ENCODE results near the gene LGR5.

LGR5 gene

DNA sequence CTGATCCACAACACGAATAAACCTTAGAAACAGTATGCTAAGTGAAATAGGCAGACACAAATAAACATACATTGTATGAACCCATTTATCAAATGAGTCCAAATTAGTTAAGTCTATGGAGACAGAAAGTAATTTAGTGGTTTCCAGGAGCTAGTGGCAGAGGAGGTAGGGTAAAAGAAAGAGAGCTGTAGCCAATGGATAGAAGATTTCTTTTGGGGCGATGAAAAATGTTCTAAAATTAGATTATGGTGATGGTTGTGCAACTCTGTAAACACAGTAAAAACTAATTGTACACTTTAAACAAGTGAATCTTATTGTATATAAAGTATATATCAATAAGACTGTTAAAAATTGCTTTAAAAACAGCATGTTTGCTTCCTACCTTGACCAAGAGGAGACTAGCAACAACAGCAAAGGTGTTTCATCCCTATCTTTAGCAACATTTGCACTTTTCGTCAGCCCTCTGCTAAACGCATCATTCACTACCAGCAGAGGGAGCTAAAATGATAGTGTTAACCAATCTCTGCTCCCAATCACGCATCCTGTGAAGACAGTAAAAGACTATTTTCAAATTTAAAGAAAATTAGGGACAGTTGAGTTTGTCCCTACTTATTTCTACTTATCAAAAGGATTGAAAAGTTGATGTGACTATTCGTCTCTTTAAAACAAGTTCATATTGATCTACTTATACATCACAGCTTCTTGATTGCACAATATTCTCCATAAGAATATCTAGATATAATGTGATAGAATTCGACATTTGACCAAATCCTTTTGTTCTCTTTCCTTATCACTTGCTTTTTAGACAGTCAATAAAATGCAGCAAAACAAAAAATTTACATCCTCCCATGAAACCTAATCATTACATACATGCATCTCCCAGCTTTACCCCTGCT lies 24.0 kb upstream of the LGR5 start:
- Histone ChIP-seq H3K4me1 (ENCODE audit: control insufficient read depth in 2 of 2, insufficient read depth in 2 of 2, low read length in 2 of 2) (no peaks in the 10 kb centered on the region), H3K27ac (ENCODE audit: low read depth in 2 of 2, low read length in 2 of 2) (no peak overlapping the region), H3K27me3 (ENCODE audit: control insufficient read depth in 2 of 2, insufficient read depth in 2 of 2, low read length in 2 of 2) (no peaks in the 10 kb centered on the region), H3K36me3 (ENCODE audit: control insufficient read depth in 2 of 2, insufficient read depth in 2 of 2, low read length in 2 of 2) (no peaks in the 10 kb centered on the region), H3K9me3 (ENCODE audit: control insufficient read depth in 2 of 2, low read length in 2 of 2) (no peaks in the 10 kb centered on the region), H3K4me3 (ENCODE audit: low read length in 2 of 2) (no peak overlapping the region), H3K9ac (ENCODE audit: low read depth in 1 of 2, low read length in 2 of 2) (no peak overlapping the region)

DNA sequence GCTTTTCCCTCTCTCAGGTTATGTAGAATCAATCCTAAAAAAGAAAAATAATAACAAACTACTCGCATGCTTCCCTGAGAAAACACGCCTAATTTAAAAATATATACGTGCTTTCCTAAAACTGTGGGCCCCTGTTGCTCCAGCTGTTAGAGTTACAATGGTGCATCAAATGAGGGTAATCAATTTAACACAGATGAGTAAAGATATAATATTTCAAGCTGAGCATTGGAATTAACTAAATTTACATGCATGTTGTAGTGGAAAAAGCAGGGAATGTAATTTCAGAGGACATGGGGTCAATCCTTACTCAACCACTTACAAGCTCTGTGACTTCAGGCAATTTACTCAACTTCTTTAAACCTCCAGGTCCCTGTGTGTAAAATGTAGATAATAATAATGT lies 22.4 kb upstream of the LGR5 start:
- H3K4me1 ChIP-seq (ENCODE audit: control insufficient read depth in 2 of 2, insufficient read depth in 2 of 2, low read length in 2 of 2), result no peaks in the 10 kb centered on the region
- H3K27ac ChIP-seq (ENCODE audit: low read depth in 2 of 2, low read length in 2 of 2), result no peak overlapping the region
- H3K9ac ChIP-seq (ENCODE audit: low read depth in 1 of 2, low read length in 2 of 2), result no peak overlapping the region
- no peaks in the 10 kb centered on the region for H3K9me3 ChIP-seq (ENCODE audit: control insufficient read depth in 2 of 2, low read length in 2 of 2)
- H3K4me3 ChIP-seq (ENCODE audit: low read length in 2 of 2), result no peak overlapping the region
- H3K36me3 ChIP-seq (ENCODE audit: control insufficient read depth in 2 of 2, insufficient read depth in 2 of 2, low read length in 2 of 2), result no peaks in the 10 kb centered on the region
- H3K27me3 ChIP-seq (ENCODE audit: control insufficient read depth in 2 of 2, insufficient read depth in 2 of 2, low read length in 2 of 2), result no peaks in the 10 kb centered on the region

DNA sequence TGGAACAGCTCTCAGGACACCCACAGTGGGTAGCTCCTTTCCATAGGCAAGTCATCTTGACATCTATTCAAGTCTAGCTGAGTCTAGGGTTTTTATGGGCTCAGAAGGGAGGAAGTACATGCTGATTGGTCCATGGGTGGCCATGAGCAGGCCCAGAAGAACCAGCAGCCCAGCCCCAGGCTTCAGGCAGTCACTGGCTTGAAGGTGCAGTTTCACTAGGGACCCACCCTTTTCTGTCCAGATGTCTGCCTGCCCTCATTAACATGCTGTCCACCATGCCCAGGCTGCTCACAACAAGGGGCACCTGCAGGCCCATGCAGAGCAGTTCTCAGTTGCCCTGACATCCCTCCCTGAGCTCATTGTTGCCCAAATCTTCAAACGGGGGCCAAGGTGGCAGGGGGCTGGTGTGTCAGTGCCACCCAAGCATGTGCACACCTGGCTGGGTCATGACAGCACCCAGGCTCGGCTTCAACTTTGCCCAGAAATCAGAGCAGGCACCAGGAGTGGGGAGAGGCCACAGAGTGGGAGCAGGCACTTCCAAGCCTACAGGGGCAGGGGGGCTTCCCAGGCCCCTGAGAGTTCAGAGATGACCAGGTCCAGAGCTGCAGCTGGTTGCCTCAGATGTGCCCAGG lies 18.7 kb upstream of the LGR5 start:
- Histone ChIP-seq H3K27ac (ENCODE audit: low read depth in 2 of 2, low read length in 2 of 2) (no peak overlapping the region), H3K36me3 (ENCODE audit: control insufficient read depth in 2 of 2, insufficient read depth in 2 of 2, low read length in 2 of 2) (no peaks in the 10 kb centered on the region), H3K4me1 (ENCODE audit: control insufficient read depth in 2 of 2, insufficient read depth in 2 of 2, low read length in 2 of 2) (no peaks in the 10 kb centered on the region), H3K27me3 (ENCODE audit: control insufficient read depth in 2 of 2, insufficient read depth in 2 of 2, low read length in 2 of 2) (no peaks in the 10 kb centered on the region), H3K9me3 (ENCODE audit: control insufficient read depth in 2 of 2, low read length in 2 of 2) (no peaks in the 10 kb centered on the region), H3K4me3 (ENCODE audit: low read length in 2 of 2) (no peak overlapping the region), H3K9ac (ENCODE audit: low read depth in 1 of 2, low read length in 2 of 2) (no peak overlapping the region)

DNA sequence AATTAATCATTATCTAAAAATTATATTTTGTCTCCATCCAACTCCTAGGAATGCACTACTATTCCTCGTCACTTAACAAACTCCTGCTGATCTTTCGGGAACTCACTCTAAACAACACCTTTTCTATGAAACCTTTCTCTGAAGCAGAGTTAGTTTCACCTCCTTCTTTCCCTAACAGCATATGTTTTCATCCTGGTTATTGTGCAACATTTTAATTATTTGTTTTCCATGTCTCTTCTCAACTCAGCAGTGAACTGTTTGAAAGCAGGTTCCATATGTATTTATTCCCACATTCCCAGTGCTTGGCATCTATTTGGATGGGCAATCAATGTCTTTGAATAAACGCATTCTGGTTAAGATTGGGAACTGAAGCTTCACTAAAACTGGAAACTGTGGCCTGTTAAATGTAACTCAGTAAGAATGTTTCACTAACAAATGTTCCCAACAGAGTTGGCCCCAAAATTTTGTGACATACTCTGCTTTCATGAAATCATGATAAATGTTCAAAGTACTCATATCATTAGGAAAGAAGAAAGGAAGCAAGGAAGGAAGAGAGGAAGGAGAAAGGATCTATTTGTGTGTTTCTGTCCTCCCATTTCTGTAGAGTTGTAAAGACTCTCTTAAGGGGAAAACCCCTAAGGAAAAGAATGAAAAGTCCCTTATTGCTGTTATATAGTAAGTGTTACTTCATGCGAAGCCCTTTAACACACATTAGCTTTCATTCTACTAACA lies 13.9 kb upstream of the LGR5 start:
- no peak overlapping the region for H3K4me3 ChIP-seq (ENCODE audit: low read length in 2 of 2)
- no peak overlapping the region for H3K9ac ChIP-seq (ENCODE audit: low read depth in 1 of 2, low read length in 2 of 2)
- H3K4me1 ChIP-seq (ENCODE audit: control insufficient read depth in 2 of 2, insufficient read depth in 2 of 2, low read length in 2 of 2), result no peaks in the 10 kb centered on the region
- H3K27me3 ChIP-seq (ENCODE audit: control insufficient read depth in 2 of 2, insufficient read depth in 2 of 2, low read length in 2 of 2), result no peaks in the 10 kb centered on the region
- no peaks in the 10 kb centered on the region for H3K36me3 ChIP-seq (ENCODE audit: control insufficient read depth in 2 of 2, insufficient read depth in 2 of 2, low read length in 2 of 2)
- H3K9me3 ChIP-seq (ENCODE audit: control insufficient read depth in 2 of 2, low read length in 2 of 2), result no peaks in the 10 kb centered on the region
- no peak overlapping the region for H3K27ac ChIP-seq (ENCODE audit: low read depth in 2 of 2, low read length in 2 of 2)

DNA sequence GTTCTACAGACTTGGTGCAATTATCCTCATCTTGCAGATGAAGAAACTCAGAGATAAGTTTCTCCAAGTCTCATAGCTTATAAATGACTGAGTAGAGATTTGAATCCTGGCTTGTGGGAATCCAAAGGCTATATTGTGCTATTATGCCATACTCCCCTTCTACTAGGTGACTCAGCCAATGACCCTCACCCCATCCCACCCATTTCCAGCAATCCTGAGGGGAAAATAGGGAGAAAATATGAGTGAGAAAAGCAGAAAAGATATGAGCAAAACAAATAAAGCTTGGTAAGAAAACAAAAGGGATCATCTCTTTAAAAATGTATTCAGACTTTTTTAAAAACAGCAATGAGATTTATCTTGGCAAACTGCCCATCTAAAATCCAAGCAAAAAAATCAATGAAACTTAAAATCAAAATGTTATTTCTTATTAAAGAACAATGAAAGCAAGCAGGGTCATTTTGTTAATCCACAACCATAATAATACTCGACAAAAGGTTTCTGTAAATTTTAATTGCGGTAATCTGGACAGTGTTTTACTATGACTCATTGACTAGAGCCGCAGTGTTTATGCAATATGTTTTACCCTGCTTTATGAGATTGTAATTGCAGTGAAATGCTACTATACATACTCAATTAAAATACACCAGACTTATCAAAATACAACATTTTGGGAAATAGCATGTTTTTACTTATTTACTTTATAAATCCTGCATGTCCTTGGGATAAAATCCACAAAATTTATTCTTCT lies 13.1 kb upstream of the LGR5 start:
- Histone ChIP-seq H3K9ac (ENCODE audit: low read depth in 1 of 2, low read length in 2 of 2) (no peak overlapping the region), H3K27ac (ENCODE audit: low read depth in 2 of 2, low read length in 2 of 2) (no peak overlapping the region), H3K27me3 (ENCODE audit: control insufficient read depth in 2 of 2, insufficient read depth in 2 of 2, low read length in 2 of 2) (peaks cover 0 to 2% of the 10 kb centered on the region in 2 donors), H3K4me1 (ENCODE audit: control insufficient read depth in 2 of 2, insufficient read depth in 2 of 2, low read length in 2 of 2) (no peaks in the 10 kb centered on the region), H3K9me3 (ENCODE audit: control insufficient read depth in 2 of 2, low read length in 2 of 2) (no peaks in the 10 kb centered on the region), H3K4me3 (ENCODE audit: low read length in 2 of 2) (no peak overlapping the region), H3K36me3 (ENCODE audit: control insufficient read depth in 2 of 2, insufficient read depth in 2 of 2, low read length in 2 of 2) (no peaks in the 10 kb centered on the region)

DNA sequence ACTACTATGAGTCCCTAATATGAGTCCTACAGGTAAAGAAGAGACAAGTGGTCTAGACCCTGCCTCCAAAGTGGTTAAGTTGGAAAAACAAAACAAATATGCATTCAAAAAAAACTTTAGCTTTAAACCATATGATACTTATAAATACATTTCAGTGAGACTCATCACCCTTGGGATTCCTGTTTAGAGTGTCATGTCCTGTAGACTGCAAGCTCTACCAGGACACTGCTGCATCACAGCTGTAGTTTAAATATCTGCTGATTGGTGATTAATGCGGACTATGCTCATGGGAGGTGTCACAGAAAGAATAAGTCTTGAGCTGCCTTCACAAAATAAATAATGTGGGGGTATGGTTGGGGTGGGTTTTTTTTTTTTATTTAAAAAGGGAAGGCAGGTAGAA lies 8.8 kb upstream of the LGR5 start:
- no peak overlapping the region for H3K4me3 ChIP-seq (ENCODE audit: low read length in 2 of 2)
- no peaks in the 10 kb centered on the region for H3K36me3 ChIP-seq (ENCODE audit: control insufficient read depth in 2 of 2, insufficient read depth in 2 of 2, low read length in 2 of 2)
- no peak overlapping the region for H3K27ac ChIP-seq (ENCODE audit: low read depth in 2 of 2, low read length in 2 of 2)
- no peaks in the 10 kb centered on the region for H3K4me1 ChIP-seq (ENCODE audit: control insufficient read depth in 2 of 2, insufficient read depth in 2 of 2, low read length in 2 of 2)
- no peak overlapping the region for H3K9ac ChIP-seq (ENCODE audit: low read depth in 1 of 2, low read length in 2 of 2)
- peaks cover 0 to 2% of the 10 kb centered on the region in 2 donors for H3K27me3 ChIP-seq (ENCODE audit: control insufficient read depth in 2 of 2, insufficient read depth in 2 of 2, low read length in 2 of 2)
- no peaks in the 10 kb centered on the region for H3K9me3 ChIP-seq (ENCODE audit: control insufficient read depth in 2 of 2, low read length in 2 of 2)

DNA sequence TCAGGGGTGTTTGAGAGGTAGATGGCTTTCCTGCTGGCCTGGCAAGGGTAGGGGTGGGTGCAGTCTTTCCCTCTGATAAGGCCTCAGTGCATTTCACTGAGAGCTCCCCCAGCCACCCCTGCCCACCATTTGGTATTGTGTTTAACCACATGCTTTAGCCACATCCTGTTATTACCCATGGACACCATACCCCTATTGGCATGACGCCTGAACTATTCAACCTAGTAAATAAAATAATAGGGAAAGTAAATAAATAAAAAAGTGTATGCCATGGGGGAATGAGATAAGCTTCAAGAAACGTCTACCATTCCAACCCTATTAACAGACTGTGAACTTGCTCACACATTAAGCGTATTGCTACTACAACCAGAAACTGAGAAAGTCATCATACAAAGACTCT lies 7.6 kb upstream of the LGR5 start:
- Histone ChIP-seq H3K27ac (ENCODE audit: low read depth in 2 of 2, low read length in 2 of 2) (no peak overlapping the region), H3K4me3 (ENCODE audit: low read length in 2 of 2) (no peak overlapping the region), H3K27me3 (ENCODE audit: control insufficient read depth in 2 of 2, insufficient read depth in 2 of 2, low read length in 2 of 2) (peaks cover 0 to 2% of the 10 kb centered on the region in 2 donors), H3K9me3 (ENCODE audit: control insufficient read depth in 2 of 2, low read length in 2 of 2) (peaks cover 0 to 2% of the 10 kb centered on the region in 2 donors), H3K9ac (ENCODE audit: low read depth in 1 of 2, low read length in 2 of 2) (no peak overlapping the region), H3K36me3 (ENCODE audit: control insufficient read depth in 2 of 2, insufficient read depth in 2 of 2, low read length in 2 of 2) (no peaks in the 10 kb centered on the region), H3K4me1 (ENCODE audit: control insufficient read depth in 2 of 2, insufficient read depth in 2 of 2, low read length in 2 of 2) (no peaks in the 10 kb centered on the region)

DNA sequence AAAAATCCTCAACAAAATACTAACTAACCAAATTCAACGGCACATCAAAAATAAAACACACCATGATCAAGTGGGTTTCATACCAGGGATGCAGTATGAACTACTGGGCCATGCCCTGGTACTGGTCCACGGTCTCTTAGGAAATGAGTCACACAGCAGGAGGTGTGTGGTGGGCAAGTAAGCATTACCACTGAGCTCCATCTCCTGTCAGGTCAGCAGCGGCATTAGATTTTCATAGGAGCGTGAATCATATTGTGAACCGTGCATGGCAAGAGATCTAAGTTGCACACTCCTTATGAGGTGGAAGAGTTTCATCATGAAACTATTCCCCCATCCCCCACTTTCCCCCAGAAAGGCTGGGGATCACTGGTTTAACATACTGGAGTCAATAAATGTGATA lies 6.7 kb upstream of the LGR5 start:
- Histone ChIP-seq H3K9ac (ENCODE audit: low read depth in 1 of 2, low read length in 2 of 2) (no peak overlapping the region), H3K36me3 (ENCODE audit: control insufficient read depth in 2 of 2, insufficient read depth in 2 of 2, low read length in 2 of 2) (no peaks in the 10 kb centered on the region), H3K27me3 (ENCODE audit: control insufficient read depth in 2 of 2, insufficient read depth in 2 of 2, low read length in 2 of 2) (peaks cover 0 to 2% of the 10 kb centered on the region in 2 donors), H3K4me1 (ENCODE audit: control insufficient read depth in 2 of 2, insufficient read depth in 2 of 2, low read length in 2 of 2) (no peaks in the 10 kb centered on the region), H3K4me3 (ENCODE audit: low read length in 2 of 2) (no peak overlapping the region), H3K9me3 (ENCODE audit: control insufficient read depth in 2 of 2, low read length in 2 of 2) (peaks cover 0 to 2% of the 10 kb centered on the region in 2 donors), H3K27ac (ENCODE audit: low read depth in 2 of 2, low read length in 2 of 2) (no peak overlapping the region)

DNA sequence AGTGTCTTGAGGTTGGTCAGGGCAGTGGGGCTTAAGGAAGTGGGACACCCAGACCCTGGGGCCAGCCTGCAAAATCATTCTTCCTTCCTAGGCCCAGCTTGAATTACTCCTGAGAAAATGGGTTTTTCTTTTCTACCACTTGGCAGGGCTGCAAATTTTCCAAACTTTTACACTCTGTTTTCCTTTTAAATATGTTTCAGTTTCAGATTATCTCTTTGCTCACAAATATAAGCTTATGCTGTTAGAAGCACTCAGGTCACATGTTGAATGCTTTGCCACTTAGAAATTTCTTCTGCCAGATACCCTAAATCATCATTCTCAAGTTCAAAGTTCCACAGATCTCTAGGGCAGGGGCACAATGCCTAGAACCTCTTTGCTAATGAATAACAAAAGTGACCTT lies 2.9 kb upstream of the LGR5 start:
- Histone ChIP-seq H3K27ac (ENCODE audit: low read depth in 2 of 2, low read length in 2 of 2) (no peak overlapping the region), H3K36me3 (ENCODE audit: control insufficient read depth in 2 of 2, insufficient read depth in 2 of 2, low read length in 2 of 2) (no peaks in the 10 kb centered on the region), H3K4me1 (ENCODE audit: control insufficient read depth in 2 of 2, insufficient read depth in 2 of 2, low read length in 2 of 2) (peaks cover 17 to 18% of the 10 kb centered on the region in 2 donors), H3K9ac (ENCODE audit: low read depth in 1 of 2, low read length in 2 of 2) (no peak overlapping the region), H3K27me3 (ENCODE audit: control insufficient read depth in 2 of 2, insufficient read depth in 2 of 2, low read length in 2 of 2) (peaks cover 13 to 21% of the 10 kb centered on the region in 2 donors), H3K9me3 (ENCODE audit: control insufficient read depth in 2 of 2, low read length in 2 of 2) (peaks cover 0 to 2% of the 10 kb centered on the region in 2 donors), H3K4me3 (ENCODE audit: low read length in 2 of 2) (no peak overlapping the region)
